ENCODE measurements around the gene OR4K5.
"Not testable (repeated sequence)": the region's sequence is repeated elsewhere in the genome, so short reads cannot be mapped to it uniquely, and the experiment has no call there.

Gene OR4K5, protein sequence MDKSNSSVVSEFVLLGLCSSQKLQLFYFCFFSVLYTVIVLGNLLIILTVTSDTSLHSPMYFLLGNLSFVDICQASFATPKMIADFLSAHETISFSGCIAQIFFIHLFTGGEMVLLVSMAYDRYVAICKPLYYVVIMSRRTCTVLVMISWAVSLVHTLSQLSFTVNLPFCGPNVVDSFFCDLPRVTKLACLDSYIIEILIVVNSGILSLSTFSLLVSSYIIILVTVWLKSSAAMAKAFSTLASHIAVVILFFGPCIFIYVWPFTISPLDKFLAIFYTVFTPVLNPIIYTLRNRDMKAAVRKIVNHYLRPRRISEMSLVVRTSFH

DNA sequence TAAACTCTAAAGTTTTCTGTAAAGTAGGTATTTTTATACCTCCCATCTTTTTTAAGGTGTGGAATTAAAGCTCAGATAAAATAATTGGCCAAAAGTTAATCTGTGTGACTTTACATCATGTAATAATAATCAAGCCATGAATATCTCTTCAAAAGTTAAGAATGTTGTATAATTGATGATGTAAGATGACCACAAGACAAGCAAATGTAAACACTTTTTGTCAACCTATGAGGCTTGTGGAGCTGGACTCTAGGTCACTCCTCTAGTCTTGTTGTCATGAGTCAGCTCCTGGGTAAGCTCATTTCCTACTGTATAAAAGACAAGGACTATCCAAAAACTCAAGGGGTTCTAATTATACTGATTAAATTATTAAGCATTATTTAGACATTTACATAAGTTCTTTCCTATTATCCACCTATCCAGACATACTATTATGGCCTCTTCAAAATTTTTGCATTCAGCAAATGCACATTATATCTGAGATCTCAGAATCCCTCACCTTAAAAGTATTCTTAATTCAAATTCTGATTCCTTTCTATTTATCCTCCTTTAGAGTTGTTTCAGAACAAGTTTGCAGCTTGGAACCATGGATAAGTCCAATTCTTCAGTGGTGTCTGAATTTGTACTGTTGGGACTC is at the start of gene OR4K5:
OR4K5 (plus strand) TSS at position 587 of the 637 bp plus-strand sequence; CDS start at position 587, 0 bp downstream.
- no peak for DNase-seq (ENCODE audit: low read depth in 2 of 2, low spot score in 1 of 2)

DNA sequence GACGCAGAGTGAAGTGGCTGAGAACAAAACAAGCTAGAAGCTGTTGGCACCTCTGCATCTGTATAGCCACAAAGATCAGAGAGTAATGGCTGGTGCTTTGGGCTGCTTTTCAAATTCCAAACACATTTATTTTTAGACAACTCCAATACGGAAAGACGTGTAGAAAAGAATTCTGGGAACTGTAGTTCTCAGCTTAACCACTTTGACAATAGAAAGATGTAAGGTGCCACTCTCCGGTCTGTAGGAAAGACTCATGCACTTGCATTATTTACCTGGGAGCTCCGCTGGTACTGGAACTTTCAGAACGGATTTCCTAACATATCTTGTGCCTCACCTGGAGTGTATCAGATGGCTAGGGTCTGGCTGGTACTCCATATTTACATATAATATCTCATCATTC is 47.2 kb upstream of the OR4K5 start:
- DNase-seq (ENCODE audit: low read depth in 2 of 2, low spot score in 1 of 2) = no peak

DNA sequence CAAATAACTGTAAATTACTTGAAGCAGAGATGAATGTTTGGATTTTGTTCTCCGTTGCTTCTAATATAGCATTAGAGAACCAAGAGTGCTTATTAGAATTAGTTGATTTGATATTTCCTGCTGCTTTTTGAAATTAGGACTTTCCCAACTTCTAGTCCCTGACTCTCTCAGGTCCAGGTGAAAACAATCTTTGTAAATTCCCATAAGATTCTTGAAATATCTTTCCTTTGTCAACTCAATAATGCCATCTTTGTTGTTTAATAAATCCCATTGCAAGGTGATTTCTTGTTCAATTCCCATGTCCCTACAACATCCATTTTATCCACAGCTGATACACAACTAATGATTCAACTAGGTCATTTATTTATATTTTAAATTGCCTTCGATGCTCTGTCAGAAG is 45.6 kb upstream of the OR4K5 start, which contains the start of gene OR4K2:
OR4K2 (plus strand) TSS at position 301 of the 400 bp plus-strand sequence. CDS start 1,126 bp downstream, outside the sequence.
- DNase-seq (ENCODE audit: low read depth in 2 of 2, low spot score in 1 of 2) = no peak

DNA sequence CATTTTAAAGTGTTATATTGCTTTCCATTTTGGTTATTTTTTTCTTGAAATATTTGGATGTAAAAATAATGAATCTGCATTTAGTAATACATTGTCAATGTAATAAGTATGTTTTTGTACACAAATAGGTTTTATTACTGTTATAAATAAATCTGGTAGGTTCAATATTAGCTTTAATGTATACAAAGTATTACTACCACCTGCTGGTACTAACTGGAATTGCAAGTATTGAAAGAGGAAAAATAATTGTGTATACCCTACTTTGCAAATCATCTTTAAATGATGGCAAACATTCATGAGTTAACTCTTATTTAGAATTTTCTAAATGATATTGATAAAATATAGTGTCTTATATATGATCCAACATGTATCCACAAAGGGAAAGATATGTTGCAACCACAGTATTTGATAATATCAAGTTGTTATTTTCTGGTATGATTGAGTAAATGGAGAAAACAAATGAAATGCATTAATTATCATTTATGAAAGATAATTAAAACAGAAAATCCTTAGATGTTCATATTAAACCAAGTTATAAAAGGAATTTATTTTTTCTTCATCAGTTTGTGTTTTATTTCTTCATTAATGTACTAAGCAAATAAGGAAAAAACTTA is 42.3 kb upstream of the OR4K5 start:
- DNase-seq (ENCODE audit: low read depth in 2 of 2, low spot score in 1 of 2) = no peak

DNA sequence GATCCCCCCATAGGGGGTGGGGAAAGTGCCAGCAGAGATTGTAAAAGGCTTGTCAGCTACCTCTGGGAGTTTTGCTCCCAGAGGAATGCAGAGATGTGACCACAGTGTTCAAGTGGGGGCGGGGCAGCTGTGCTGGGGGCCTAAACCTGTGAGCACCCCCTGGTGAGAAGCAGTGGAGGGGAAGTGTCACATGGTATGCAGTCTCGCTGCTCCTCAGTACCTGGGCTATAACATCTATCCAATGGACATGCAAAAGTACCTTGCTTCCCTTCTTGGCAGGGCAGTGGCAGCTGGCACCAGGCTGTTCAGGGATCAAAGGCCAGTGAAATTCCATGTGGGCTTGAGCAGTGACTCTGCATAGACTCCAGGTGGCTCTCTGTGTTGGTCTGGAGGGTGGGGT is 25.1 kb upstream of the OR4K5 start:
- no peak for DNase-seq (ENCODE audit: low read depth in 2 of 2, low spot score in 1 of 2)

DNA sequence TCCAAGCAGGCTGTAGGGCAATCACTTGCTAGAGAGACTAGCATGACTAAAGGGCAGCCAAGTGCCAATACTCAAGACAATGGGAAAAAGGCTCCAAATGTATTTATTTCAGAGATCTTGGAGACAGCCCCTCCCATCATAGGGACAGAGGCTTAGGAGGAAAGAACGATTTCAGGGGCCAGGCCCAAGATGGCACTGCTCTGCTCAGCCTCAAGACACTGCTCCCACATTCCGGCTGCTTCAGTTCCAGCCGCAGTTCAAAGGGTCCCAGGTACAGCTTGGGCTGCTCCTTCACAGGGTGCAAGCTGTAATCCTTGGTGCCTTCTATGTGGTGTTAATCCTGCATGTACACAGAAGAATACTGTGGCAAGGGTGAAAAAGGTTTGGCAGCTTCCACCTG is 19.4 kb upstream of the OR4K5 start:
- DNase-seq (ENCODE audit: low read depth in 2 of 2, low spot score in 1 of 2) = no peak

DNA sequence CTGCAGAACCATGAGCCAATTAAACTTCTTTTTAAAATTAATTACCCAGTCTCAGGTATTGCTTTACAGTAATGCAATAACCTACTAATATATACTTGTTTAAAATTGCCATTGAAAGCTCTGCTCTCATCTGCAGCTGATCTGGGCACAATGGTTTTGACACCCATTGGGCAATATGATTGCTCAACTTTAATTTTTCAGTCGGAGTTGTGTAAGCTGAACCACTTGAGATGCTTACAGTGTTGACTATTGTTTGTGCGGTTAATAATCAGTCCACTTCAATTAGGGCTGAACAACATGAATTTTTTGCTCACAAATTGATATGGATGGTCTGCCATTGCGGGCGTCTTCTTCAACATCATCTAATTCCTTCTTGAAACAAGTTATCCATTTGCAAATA is 18.0 kb upstream of the OR4K5 start:
- DNase-seq (ENCODE audit: low read depth in 2 of 2, low spot score in 1 of 2) = no peak

DNA sequence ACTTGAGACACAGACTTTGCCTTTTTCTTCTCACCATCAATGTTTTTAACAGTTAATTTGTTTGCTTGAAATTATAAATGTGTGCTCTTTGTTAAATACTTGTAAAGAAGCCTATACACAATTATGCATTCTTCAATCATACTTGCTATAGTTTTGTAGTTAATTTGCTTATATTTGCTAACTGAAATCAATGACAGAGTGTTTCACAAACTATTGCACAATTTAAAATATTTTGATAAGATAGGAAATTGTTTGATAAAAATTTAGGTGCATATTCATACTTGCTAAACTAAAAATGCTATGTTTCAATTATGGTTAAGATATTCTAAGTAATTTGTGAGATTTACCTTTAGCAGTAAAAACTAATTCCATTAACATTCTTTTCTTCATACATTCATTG is 13.7 kb upstream of the OR4K5 start:
- DNase-seq (ENCODE audit: low read depth in 2 of 2, low spot score in 1 of 2) = no peak

DNA sequence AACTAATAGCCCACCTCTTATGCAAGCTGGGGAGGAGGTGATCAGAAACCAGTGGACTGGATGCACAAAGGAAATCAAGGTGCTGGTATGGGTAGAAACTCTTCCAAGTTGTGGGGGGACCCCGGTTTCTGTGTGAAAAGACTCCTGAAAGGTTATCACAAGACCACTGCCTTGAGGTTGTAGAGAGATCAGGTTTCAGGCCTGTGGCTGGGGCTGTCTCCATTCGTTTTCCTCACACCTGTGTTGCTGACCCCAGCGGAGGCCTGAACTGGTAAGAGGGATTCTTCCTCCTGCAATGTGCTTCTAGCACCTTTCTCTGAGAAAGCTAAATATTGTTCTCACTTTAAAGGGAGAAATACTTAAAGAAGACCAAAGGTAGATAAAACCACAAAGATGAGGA is 9.3 kb upstream of the OR4K5 start:
- no peak for DNase-seq (ENCODE audit: low read depth in 2 of 2, low spot score in 1 of 2)

DNA sequence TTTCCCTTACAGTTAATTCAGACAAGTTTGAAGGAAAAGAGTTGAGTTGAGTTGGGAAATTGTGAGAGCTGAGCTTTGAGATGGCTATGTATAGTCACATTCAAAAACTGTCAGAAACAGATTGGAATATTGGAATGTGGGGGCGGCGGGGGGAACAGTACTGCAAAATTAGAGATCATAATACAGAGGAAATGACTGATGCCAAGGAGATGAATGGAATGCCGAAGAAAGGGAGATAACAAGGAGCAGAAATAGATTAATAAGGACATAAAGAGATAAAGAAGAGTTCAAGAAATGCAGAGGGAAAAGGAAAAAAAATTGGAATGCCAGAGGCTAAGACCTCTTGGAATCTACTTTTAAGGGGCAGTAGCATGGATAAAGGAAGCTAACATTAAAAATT is 3.2 kb upstream of the OR4K5 start:
- no peak for DNase-seq (ENCODE audit: low read depth in 2 of 2, low spot score in 1 of 2)

DNA sequence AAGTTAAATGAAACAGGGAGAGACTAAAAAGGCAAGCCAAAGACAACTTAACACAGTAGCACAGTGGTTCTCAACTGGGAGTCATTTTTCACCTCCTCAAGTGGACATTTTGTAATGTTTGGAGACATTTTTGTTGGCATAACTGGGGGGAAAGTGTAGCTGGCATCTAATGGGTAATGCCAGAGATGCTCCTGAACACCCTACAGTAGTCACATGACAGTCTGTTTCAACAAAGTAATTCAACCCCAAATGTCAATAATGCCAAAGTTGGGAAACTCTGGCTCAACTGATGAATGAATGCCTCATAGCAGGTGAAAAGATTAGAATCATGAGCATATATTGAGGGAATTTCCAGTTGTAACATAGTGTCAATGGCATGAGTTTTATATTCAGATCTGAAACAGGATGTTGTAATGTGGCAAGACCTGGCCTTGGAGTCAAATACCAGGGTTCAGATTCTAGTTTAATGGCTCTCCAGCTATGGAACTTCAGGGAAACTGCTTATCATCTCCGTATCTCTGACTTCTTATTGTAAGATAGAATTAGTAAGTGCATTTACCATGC is 2.4 kb upstream of the OR4K5 start:
- no peak for DNase-seq (ENCODE audit: low read depth in 2 of 2, low spot score in 1 of 2)

DNA sequence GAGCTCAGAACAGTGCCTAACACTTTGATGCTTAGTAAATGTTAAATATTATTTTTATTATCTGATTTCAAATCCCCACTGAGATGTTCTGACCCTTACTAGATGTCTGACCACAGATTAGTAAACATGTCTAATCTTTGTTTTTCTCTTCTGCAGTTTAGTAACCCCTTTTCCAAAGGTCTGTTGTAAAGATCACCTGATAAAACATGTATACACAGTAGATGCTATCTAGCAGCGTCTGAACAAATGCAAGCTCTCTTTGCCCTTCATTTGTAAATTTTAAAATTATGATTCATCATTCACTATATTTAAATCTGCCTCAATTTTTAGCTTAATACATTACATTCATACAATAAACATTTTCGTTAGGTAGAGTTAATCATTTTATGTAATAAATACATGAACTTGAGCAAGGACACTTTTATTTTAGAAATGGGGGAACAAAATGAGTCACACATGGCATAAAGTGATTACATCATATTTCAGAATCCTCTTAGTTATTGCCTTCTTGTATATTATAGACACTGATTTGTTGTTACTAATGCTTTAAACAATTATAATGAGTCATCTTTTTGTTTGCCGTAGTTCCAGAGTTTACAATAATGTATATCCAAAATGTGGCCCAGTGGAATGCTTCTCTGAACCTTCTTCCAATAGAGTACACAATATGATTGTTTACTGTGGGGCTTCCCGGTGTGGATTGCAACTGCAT is 1.7 kb upstream of the OR4K5 start:
- no peak for DNase-seq (ENCODE audit: low read depth in 2 of 2, low spot score in 1 of 2)

DNA sequence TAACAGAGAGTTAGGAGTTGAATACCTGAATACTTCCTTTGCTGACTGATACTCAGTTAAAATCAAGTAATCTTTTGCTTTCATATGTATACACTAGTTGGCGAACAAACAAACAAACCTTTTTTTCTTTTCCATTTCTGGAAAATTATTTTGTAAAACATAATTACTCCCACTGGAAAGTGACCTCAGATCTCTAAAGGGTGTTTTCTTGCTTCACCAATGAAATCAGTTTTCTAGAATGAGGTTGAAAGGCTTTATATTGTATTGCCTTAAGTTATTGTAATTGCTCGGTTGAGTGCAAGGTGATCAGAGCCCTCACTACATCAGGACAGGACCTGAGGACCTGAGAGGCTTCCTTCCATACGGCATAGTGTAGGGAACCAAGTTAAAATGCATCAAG is 10.2 kb downstream of the OR4K5 start, which contains the start of gene OR4K1:
OR4K1 (plus strand) TSS at position 301 of the 400 bp plus-strand sequence. CDS start 4,750 bp downstream, outside the sequence.
- no peak for DNase-seq (ENCODE audit: low read depth in 2 of 2, low spot score in 1 of 2)

DNA sequence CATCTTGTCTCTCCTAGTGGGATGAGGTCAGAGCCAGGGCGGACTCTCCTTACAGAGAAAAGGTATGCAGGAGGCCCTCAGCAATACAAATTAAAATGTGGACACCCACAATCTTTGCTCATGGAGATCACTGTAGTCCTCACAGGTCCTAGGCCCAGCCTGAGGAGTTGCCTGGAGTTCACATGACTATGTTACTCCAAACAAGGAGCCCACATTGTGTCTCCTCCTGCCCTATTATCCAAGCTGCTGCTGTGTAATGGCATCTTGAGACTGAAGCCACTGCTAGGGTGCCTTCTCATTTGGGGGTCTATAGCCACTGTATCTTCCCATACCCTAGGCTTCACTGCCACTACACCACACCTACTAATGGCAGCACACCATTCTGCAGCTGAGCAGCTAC is 21.3 kb downstream of the OR4K5 start:
- no peak for DNase-seq (ENCODE audit: low read depth in 2 of 2, low spot score in 1 of 2)

DNA sequence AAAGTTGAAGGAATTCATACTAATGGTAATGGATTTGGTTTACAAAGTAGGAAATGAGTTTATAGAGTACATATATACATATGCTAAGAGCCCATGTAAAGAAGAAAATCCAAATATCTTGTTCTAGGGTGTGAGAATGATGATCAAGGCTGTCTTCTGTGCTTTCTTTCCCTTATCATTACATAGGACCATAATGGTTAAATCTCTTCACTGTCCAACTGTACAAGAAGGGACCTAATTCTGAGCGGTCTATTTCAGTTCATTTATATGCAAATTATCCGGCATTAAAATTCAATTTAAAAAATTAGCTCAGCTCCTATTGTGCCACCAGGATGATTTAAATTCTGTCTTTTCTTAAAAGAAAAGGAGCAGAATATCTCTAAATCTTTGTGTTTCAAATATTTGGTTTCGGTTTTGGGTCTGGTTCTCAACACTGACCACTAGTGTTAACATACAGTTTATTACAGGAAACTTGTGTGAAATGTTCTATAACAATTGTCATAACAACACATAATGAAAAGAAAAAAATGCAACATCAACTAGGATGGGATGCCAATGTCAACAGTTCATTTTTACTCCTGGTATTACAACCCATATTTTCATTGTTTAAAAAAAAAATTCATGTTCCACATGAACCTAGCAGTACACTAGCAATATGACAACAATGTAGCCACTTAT is 27.1 kb downstream of the OR4K5 start:
- DNase-seq (ENCODE audit: low read depth in 2 of 2, low spot score in 1 of 2) = no peak

DNA sequence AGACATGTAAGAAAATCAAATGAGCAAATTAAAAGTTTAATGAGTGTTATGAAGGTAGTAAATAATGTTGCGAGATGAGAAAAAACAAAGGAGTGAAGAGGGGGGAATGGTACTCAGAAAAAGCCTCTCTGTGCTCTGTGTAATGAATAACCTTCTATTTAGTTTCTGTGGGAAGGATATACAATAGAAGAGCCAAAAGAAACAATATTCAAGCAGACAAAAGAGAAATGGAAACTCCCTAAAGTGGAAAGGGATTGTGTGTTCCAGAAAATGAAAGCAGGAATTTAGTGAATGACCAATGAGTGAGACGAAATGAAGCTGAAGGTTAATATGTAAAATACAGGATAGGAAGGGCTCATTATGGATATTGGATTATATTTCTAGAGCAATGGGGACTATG is 28.8 kb downstream of the OR4K5 start:
- no peak for DNase-seq (ENCODE audit: low read depth in 2 of 2, low spot score in 1 of 2)

DNA sequence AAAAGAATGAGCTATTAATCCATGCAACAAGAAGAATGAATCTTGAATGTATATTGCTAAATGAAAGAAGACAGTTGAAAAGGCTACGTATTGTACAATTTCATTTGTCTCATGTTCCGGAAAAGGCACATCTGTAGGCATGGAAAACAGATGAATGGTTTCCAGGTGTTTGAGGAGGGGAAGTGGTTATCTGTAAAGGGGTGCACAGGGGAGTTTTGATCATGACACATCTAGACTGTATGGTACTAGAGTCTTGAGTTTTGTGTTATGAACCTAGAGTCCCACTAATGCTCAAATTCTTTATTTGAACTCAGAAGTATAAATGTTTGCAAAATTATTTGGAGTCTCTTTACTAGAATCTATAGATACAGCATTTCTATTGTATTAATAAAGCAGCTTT is 49.3 kb downstream of the OR4K5 start:
- DNase-seq (ENCODE audit: low read depth in 2 of 2, low spot score in 1 of 2) = not testable (repeated sequence)
